Keratinocyte (primary cell): Measurements from ENCODE around the gene RIMS1.

Source experiments
- EZH2 ChIP-seq: IDR thresholded peaks from one replicate; pipeline ENCODE4 v1.6.1; 2012; ENCODE audit warnings: inconsistent platforms, mild to moderate bottlenecking, low read length, moderate library complexity
- TF ChIP-seq, protein P1 (sequence below), 3 experiments: IDR thresholded peaks in 1 of 3; conservative IDR thresholded peaks in 1 of 3; optimal IDR thresholded peaks in 1 of 3; 2 replicates in 2 of 3; 3 replicates in 1 of 3; pipeline versions ENCODE3 to v1.5.1; 2011; ENCODE audit warnings: low read length in 3 of 3, mild to moderate bottlenecking in 3 of 3, moderate library complexity in 2 of 3, control low read depth in 1 of 3, inconsistent platforms in 1 of 3; ENCODE audit not compliant: insufficient read depth in 2 of 3; ENCODE audit errors: extremely low read depth in 1 of 3

DNA sequence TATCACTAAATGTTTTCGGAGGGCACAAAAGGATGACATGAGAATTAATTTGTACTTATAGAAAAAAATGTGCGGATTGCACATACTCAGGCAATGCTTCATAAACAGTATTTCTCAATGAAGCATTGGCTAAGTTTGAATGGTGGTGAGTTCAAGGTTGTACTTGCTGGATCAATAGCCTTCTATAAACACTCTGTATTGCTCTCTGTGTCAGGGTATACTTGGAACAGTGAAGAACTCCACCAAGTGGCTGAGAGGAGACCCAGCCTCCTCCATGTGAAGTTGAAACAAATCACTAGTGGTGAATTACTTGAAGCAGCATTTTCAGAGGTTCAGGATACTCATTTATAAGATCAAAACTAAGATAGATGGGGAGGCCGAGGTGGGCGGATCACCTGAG is 360.6 kb downstream of the RIMS1 start:
- no peak for TF ChIP-seq EZH2
- TF ChIP-seq, protein P1, sequence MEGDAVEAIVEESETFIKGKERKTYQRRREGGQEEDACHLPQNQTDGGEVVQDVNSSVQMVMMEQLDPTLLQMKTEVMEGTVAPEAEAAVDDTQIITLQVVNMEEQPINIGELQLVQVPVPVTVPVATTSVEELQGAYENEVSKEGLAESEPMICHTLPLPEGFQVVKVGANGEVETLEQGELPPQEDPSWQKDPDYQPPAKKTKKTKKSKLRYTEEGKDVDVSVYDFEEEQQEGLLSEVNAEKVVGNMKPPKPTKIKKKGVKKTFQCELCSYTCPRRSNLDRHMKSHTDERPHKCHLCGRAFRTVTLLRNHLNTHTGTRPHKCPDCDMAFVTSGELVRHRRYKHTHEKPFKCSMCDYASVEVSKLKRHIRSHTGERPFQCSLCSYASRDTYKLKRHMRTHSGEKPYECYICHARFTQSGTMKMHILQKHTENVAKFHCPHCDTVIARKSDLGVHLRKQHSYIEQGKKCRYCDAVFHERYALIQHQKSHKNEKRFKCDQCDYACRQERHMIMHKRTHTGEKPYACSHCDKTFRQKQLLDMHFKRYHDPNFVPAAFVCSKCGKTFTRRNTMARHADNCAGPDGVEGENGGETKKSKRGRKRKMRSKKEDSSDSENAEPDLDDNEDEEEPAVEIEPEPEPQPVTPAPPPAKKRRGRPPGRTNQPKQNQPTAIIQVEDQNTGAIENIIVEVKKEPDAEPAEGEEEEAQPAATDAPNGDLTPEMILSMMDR (optimal IDR thresholded peaks at IDR 0.05 in 1 of 3, IDR thresholded peaks at IDR 0.05 in 1 of 3, conservative IDR thresholded peaks at IDR 0.05 in 1 of 3; ENCODE audit: extremely low read depth in 1 of 3, insufficient read depth in 2 of 3, low read length in 3 of 3): peak in 1 of 3 experiments; percentile 16
